Activated CD4-positive, alpha-beta T cell treated with anti-CD3 and anti-CD28 coated beads, Interleukin-2, amount 50 U/mL, for 24 hours (primary cell): ENCODE results near the gene CLPX.
A peak's percentile ranks its signal among the peaks of the same experiment; 100 is the strongest.
"Not testable (repeated sequence)": the region's sequence is repeated elsewhere in the genome, so short reads cannot be mapped to it uniquely, and the experiment has no call there.

ENCODE experiments used
- DNase-seq, 2 donors: peaks; one replicate each; pipeline ENCODE4 v3.0.0-alpha.2; 2020; ENCODE audit warnings: low read depth in 1 of 2, low spot score in 1 of 2

Gene CLPX

GRCh38 chr15:65206750-65207149 lies 21.6 kb upstream of the CLPX start:
- no peak for DNase-seq

GRCh38 chr15:65204931-65205660 lies 20.0 kb upstream of the CLPX start:
- DNase-seq = no peak

DNA sequence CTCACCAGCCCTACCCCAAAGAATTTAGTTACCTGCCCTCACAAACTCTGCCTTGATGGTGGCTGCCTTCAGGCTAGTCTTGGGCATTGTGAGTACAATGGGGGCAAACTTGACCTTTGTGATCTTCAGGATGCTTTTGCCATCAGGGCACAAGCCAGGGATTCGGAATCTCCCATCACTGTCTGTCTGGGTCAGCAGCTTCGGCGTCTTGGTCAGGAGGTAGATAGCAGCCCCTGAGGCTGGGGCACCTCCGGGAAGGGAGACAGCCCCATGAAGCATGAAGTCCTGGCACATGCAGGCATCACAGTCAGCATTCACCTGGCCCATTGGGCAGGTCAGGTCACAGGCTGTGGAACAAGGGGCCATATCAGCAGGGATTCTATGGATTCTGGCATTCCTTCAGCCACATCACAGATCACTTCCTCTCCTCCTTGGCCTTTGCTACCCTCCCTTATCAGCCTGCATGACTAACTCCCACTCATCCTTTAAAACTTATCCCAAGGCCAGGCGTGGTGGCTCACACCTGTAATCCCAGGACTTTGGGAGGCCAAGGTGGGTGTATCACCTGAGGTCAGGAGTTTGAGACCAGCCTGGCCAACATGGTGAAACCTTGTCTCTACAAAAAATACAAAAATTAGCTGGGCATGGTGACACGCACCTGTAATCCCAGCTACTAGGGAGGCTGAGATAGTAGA lies 19.2 kb upstream of the CLPX start:
- DNase-seq = no peak

GRCh38 chr15:65201918-65202317 lies 16.8 kb upstream of the CLPX start:
- no peak for DNase-seq

- no peak for DNase-seq
Measured at GRCh38 chr15:65198571-65198970, 13.4 kb upstream of the CLPX start.

GRCh38 chr15:65197337-65197645 lies 12.1 kb upstream of the CLPX start:
- DNase-seq = no peak

DNA sequence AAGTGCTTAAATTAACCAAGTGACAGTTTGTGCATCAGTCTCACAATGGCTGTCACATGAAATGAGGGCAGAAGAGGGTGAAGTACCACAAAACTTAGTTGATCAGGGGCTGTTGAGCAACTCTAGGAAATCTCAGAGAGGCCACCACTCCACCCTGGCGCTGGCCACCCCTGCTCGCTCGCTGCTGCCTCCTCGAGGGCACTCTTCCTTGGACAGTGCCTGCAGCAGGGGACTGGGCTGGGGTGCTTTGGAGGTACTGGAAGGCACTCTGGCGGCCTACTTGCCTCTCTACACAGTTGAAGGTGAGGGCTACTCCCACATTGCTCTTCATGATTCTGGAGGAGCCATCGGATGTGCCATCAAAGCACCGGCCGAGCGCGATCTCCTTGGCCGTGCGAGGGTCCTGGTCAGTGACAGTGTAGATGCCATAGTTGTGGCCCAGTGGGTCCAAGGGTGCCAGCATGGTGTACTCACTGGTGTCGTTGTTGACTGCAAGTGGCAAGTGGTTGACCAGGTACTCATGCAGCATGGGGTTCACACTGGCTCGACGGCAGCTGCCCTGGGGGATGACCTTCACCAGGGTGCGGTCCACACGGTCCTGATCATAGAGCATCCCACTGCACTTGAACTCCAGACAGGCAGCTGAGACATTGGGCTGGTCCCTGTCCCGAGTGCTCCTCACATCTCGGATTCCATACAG lies 11.6 kb upstream of the CLPX start:
- DNase-seq = no peak

DNA sequence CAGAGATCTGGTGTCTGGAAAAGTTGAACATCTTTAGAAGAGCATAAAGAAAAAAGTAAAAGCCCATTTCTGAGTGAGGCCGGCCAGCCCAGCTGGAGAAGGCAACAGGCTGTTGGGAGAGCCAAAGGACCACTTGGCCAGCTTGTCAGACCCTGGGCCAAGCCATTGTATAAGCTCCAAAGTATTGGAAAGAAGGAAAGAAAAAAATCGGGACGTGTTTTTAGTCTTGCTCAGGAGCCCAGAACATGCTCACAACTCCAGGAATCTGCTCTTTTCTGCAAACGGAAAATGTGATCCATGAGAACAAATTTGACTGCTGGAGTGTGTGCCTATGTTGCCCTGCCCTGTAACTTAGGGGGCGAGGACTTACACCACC lies 10.4 kb upstream of the CLPX start:
- no peak for DNase-seq

GRCh38 chr15:65194826-65195547 lies 9.8 kb upstream of the CLPX start:
- DNase-seq = no peak

DNA sequence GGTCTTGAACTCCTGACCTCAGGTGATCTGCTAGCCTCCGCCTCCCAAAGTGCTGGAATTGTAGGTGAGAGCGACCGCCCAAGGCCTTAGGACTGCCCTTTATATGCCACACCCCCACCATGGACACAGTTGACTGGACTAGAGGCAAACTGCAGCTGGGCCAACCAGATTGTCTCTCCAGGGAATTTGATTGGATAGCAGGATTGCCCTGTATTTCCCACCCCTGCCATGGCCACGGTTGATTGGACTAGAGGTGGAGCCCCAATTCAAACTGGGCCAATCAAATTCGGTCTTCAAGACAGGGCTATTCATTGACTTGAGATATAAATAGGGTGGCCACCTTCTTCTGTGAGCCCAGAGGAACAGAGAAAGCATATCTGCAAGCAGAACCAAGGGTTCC lies 6.9 kb upstream of the CLPX start:
- DNase-seq = no peak

- DNase-seq = no peak
Measured at GRCh38 chr15:65189102-65189740, 4.1 kb upstream of the CLPX start.

DNA sequence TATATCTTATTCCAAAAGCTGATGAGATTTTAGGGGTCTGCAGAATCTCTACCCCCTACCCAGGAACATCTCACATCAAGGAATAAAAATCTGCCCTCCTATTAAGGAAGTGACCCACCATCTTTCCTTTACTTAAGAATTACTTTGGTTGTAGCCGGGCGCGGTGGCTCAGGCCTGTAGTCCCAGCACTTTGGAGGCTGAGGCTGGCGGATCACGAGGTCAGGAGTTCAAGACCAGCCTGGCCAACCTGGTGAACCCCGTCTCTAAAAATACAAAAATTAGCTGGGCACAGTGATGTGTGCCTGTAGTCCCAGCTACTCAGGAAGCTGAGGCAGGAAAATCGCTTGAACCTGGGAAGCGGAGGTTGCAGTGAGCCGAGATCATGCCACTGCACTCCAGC lies 3.3 kb upstream of the CLPX start:
- not testable (repeated sequence) for DNase-seq

GRCh38 chr15:65184305-65184867 lies 756 bp downstream of the CLPX start:
- DNase-seq = peak in 1 of 2 donors; percentile 15

GRCh38 chr15:65183865-65184159 lies 1.3 kb downstream of the CLPX start:
- DNase-seq = no peak

DNA sequence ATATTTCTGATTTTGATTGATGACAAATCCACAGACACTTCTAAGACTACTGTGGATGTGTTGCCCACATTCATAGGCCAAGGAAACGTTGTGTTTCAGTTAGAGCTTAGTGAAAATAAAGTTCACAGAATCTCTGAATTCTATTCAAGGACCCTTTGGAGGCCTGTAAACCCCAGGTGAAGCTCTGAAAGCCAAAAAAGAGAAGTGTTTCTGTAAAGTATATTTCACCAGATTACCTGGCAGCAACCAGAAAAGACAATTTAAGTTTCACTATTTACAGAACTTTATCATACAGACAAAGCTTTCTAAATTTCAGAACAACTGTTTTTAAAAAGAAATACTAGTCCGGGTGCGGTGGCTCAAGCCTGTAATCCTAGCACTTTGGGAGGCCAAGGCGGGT lies 2.6 kb downstream of the CLPX start:
- no peak for DNase-seq

DNA sequence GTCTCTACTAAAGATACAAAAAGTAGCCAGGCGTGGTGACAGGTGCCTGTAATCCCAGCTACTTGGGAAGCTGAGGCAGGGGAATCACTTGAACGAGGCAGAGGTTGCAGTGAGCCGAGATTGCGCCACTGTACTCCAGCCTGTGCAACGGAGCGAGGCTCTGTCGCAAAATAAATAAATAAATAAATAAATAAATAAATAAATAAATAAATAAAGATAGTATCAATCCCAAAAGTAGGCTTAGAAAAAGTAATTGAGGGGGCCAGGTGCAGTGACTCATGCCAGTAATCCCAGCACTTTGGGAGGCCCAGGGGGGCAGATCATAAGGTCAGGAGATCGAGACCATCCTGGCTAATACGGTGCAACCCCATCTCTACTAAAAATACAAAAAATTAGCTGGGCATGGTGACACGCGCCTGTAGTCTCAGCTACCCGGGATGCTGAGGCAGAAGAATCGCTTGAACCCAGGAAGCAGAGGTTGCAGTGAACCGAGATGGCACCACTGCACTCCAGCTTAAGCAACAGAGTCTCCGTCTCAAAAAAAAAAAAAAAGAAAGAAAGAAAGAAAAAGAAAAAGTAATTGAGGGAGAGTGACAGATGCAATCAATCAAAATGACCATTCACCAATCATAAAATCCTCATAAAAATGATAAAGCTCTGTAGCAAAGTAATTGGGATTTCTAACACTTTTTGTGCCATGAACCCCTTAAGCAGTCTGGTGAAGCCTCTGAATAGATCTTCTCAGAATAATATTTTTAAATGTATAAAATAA lies 3.4 kb downstream of the CLPX start:
- not testable (repeated sequence) for DNase-seq

- DNase-seq = no peak
Measured at GRCh38 chr15:65180167-65180566, 5.0 kb downstream of the CLPX start.

DNA sequence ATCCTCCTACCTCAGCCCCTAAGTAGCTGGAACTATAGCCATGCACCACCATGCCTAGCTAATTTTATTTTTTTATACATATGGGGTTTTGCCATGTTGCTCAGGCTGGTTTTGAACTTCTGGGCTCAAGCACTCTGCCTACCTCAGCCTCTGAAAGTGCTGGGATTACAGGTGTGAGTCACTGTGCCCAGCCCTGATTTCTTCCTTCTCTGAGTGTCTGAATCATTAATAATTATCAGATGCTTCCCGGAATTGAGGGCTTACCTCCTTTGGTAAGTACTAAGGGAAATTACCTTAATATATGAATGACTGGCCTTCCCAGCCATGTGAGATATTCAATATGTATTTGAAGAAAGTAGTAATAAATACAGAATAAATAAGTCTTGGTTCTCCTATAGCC lies 7.2 kb downstream of the CLPX start:
- no peak for DNase-seq

DNA sequence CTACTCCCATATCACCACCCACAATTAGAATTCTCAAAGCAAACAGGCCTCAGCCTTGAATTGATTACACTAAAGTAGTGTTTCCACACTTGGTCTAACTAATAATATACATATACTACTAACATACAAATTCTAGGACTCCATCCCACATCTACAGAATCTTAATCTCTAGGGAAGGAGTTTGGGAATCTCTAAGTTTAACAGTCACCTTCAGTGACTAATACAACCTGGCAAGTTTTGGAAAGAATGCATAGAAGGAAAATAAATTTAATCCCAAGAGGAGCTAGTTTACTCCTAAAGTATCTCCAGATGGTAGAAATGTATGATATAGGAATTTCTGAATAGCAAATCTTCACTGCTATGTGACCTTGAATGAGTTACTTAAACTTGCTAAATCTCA lies 9.1 kb downstream of the CLPX start:
- no peak for DNase-seq

DNA sequence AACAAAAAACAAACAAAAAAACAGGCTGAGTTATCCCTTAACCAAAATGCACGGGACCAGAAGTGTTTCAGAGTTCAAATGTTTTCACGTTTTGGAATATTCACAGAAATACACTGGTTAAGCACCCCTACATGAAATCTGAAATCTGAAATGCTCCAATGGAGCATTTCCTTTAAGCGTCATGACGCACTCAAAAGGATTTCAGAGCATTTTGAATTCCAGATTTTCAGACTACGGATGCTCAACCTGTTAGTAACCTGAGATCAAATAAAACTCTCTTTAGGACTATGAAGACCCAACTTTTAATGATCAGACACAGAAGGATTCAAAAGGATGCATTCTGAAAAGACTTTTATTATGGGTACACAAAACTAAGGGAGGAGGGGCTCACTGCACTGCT lies 9.6 kb downstream of the CLPX start:
- DNase-seq = no peak

DNA sequence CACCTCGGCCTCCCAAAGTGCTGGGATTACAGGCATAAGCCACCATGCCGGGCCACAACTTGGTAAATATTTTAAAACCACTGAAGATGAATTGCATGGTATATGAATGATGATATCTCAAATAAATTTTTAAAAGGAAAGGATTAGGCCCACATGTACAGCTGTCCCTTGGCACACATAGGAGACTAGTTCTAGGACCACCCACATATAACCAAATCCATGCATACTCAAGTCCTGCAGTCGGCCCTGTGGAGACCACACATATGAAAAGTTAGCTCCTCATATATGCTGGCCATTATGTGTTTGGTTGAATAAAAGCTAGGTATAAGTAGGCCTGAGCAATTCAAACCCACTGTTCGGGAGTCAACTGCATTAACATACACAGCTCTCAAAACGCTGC lies 10.6 kb downstream of the CLPX start:
- DNase-seq = no peak
